NOMO-1 treated with DMSO at 0.1 percent for 48 hours (cell line): ENCODE measurements around the gene FREY1.
"Not testable (repeated sequence)": the region's sequence is repeated elsewhere in the genome, so short reads cannot be mapped to it uniquely, and the experiment has no call there.

Source experiments
- DNase-seq: peaks from one replicate; lab custom pipeline; 2025; ENCODE audit not compliant: unreplicated experiment; lab: John Stamatoyannopoulos, UW

FREY1 gene

DNA sequence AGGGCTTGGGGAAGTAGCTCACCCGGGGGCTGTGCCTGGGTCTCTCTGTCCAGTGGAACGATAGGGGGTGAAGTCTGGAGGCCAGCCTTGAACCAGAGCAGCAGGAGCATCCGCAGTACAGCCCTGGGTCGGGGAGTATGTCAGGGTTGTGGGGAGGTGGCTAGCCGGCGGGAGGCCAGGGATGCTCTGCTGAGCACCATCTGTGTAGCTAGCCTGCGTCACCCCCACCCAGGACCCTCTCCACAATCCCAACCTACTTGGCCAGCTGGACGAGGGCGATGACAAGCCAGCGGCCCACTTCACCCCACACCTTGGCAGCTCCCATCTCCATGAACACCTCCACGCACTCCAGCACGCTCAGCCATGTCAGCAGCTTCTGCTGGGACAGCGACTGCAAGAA, 8.4 kb upstream of the FREY1 start:
- no peak for DNase-seq

DNA sequence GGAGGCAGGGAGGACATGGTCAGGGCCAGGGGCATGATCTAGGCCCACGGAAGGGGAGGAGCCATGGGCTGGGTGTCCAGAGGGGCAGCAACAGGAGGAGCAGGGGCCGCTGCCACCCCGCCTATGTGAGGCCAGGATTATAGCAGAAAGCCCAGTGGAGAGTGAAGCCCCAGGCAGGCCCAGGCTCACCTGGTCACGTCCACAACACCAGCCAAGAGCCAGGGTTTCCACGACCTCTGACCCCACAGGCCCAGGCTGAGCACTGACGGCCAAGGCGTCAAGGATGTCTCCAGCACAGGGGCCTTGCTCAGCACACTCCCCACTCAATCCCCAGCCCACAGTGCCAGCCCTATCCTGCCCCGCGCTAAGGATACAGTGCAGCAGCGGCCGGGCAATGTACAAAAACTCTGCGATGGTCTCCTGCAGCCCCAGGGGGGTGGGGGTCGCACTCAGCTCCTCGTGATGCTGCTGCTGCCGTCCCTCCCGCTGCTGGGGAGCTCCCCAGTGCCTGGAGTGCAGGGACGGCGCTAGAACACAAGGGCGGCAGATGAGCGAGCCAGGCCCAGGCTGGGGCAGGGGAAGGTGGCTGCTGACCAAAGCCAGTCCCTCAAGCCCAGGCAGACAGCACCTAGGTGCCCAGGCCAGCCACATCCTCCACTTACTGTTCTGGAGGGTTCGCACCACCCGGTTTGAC, 7.0 kb upstream of the FREY1 start:
- DNase-seq = no peak

DNA sequence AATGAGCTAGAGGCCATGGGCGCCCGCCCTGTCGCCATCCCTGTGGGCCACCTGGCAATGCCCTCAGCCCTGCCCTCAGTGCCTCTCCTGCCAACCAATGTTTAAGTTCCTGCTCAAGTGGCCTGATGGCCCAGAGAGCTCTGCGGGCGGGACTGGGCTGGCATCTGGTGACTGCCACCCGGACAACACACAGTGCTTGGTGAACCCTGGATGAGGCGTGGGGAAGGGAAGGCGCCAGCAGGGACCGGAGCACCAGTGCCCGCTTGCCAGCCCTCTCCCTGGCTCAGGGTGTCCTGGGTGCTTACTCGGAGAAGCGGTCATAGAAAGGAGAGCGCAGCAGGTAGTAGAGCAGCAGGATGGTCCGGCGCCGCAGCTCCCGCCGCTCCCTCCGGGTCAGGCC, 6.4 kb upstream of the FREY1 start:
- no peak for DNase-seq

DNA sequence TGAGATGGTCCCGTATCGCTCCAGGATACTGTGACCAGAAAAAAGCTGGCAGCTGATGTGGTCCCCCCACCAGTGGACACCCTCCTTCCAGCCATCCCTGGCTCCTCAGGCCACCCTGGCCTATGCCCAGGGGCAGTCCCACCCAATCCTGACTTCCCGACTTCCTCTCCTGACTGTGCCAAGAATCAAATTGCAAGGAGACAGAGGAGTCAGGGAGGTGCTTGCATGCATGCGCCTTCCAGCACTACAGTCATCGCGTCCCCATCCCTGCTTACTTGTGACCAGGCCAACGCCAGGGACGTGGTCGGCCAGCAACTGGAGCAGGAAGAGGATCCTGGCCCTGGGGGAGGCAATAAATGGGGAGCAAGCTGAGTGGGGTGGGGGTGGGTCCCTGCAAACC, 3.6 kb upstream of the FREY1 start:
- no peak for DNase-seq

GRCh38 chr11:45909594-45910475, 2.8 kb upstream of the FREY1 start:
- DNase-seq = no peak

- DNase-seq = no peak
These were observed 870 bp upstream of the FREY1 start for GRCh38 chr11:45907911-45908370.

GRCh38 chr11:45906096-45906682, 882 bp downstream of the FREY1 start:
- DNase-seq = no peak

GRCh38 chr11:45905576-45905975, 1.5 kb downstream of the FREY1 start:
- not testable (repeated sequence) for DNase-seq

GRCh38 chr11:45905095-45905494, 2.0 kb downstream of the FREY1 start:
- DNase-seq = no peak

- no peak for DNase-seq
These were observed 2.7 kb downstream of the FREY1 start for GRCh38 chr11:45904309-45904915.

DNA sequence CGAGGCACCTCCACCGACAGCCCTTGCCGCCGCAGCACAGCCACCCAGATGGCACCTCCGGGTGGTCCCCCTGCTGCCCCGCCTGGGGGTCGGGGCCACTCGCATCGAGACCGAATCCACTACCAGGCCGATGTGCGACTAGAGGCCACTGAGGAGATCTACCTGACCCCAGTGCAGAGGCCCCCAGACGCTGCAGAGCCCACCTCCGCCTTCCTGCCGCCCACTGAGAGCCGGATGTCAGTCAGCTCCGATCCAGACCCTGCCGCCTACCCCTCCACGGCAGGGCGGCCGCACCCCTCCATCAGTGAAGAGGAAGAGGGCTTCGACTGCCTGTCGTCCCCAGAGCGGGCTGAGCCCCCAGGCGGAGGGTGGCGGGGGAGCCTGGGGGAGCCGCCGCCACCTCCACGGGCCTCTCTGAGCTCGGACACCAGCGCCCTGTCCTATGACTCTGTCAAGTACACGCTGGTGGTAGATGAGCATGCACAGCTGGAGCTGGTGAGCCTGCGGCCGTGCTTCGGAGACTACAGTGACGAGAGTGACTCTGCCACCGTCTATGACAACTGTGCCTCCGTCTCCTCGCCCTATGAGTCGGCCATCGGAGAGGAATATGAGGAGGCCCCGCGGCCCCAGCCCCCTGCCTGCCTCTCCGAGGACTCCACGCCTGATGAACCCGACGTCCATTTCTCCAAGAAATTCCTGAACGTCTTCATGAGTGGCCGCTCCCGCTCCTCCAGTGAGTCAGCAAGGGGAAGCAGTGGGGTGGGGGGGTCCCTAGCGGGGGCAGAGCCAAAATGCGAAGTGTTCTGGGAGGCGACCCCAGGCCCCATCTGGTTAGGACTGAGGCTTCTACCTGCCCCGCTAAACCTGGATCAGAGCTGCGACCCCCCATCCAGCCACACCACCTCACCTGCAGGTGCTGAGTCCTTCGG, 4.4 kb downstream of the FREY1 start:
- no peak for DNase-seq

GRCh38 chr11:45901626-45902025, 5.4 kb downstream of the FREY1 start:
- DNase-seq = no peak

- DNase-seq = no peak
These were observed 6.0 kb downstream of the FREY1 start for GRCh38 chr11:45900916-45901617.

DNA sequence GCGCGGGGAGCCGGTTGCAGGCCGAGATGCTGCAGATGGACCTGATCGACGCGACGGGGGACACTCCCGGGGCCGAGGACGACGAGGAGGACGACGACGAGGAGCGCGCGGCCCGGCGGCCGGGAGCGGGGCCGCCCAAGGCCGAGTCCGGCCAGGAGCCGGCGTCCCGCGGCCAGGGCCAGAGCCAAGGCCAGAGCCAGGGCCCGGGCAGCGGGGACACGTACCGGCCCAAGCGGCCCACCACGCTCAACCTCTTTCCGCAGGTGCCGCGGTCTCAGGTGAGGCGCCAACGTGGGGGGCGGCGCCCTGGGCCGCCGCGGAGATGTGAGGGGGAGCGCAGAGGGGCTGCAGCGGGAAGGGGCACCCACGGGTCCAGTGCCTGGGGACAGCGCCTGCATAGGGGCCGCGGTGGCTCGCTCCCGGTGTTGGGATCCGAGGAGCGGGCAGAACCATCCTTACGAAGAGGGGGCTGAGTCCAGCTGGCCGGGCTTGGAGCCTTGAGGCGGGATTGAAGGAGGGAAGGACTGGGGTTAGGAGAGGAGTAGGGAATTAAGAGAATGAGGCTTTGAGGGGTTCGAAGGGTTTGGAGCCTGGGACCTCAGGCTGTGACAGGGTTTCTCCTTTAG, 6.8 kb downstream of the FREY1 start:
- DNase-seq = not testable (repeated sequence)

- peak; percentile 42 for DNase-seq
These were observed 7.5 kb downstream of the FREY1 start for GRCh38 chr11:45899448-45900174.

- no peak for DNase-seq
These were observed 8.0 kb downstream of the FREY1 start for GRCh38 chr11:45899086-45899447.

GRCh38 chr11:45897556-45897955, 9.5 kb downstream of the FREY1 start:
- no peak for DNase-seq

GRCh38 chr11:45896422-45896984, 10.6 kb downstream of the FREY1 start:
- no peak for DNase-seq
